HG03520 (cell line): Measurements from ENCODE around the gene NPIPB2.
A peak's percentile ranks its signal among the peaks of the same experiment; 100 is the strongest.
"Not testable (repeated sequence)": the region's sequence is repeated elsewhere in the genome, so short reads cannot be mapped to it uniquely, and the experiment has no call there.

ENCODE experiments used
- ATAC-seq: cut with Tn5 transposase; IDR thresholded peaks from one replicate; pipeline ENCODE4 v1.9.1; 2021; ENCODE audit warnings: mild to moderate bottlenecking, moderate library complexity; ENCODE audit not compliant: unreplicated experiment

NPIPB2 gene

GRCh38 chr16:11962457-11962856 is 20.6 kb upstream of the NPIPB2 start:
- ATAC-seq = not testable (repeated sequence)

- ATAC-seq = no peak
These were observed 15.9 kb upstream of the NPIPB2 start for GRCh38 chr16:11957591-11958395.

GRCh38 chr16:11956558-11956957 is 14.7 kb upstream of the NPIPB2 start:
- no peak for ATAC-seq

- ATAC-seq = no peak
These were observed 13.9 kb upstream of the NPIPB2 start for GRCh38 chr16:11955713-11956123.

GRCh38 chr16:11953576-11953975 is 11.7 kb upstream of the NPIPB2 start:
- not testable (repeated sequence) for ATAC-seq

GRCh38 chr16:11950388-11950787 is 8.5 kb upstream of the NPIPB2 start:
- ATAC-seq = no peak

- peak; percentile 44 for ATAC-seq
These were observed 7.7 kb upstream of the NPIPB2 start for GRCh38 chr16:11949527-11949926.

- no peak for ATAC-seq
These were observed 7.0 kb upstream of the NPIPB2 start for GRCh38 chr16:11948819-11949218.

- no peak for ATAC-seq
These were observed 4.6 kb upstream of the NPIPB2 start for GRCh38 chr16:11946433-11946832.

- ATAC-seq = not testable (repeated sequence)
These were observed 14.5 kb downstream of the NPIPB2 start for GRCh38 chr16:11927350-11927749.

GRCh38 chr16:11924046-11924445 is 17.8 kb downstream of the NPIPB2 start:
- ATAC-seq = not testable (repeated sequence)

- no peak for ATAC-seq
These were observed 25.1 kb downstream of the NPIPB2 start for GRCh38 chr16:11916524-11917285.

- ATAC-seq = peak; percentile 73
These were observed 26.0 kb downstream of the NPIPB2 start, which contains the start of gene GSPT1 for GRCh38 chr16:11915644-11916523. TSS of gene GSPT1 (minus strand) at chr16:11915956. CDS start at chr16:11915720, 236 bp downstream.

GRCh38 chr16:11915114-11915643 is 26.7 kb downstream of the NPIPB2 start:
- peak; percentile 38 for ATAC-seq

- ATAC-seq = peak; percentile 1
These were observed 27.4 kb downstream of the NPIPB2 start for GRCh38 chr16:11914210-11915113.

GRCh38 chr16:11913425-11914079 is 28.3 kb downstream of the NPIPB2 start:
- ATAC-seq = no peak

- ATAC-seq = no peak
These were observed 31.9 kb downstream of the NPIPB2 start for GRCh38 chr16:11909653-11910545.
